SK-N-MC (cell line): ENCODE measurements around the gene EFHB.

Experiments used
- DNase-seq: peaks from one replicate; pipeline ENCODE4 v3.0.0-alpha.2; 2011; ENCODE audit warnings: low read depth, low spot score
- H3K27ac ChIP-seq: fragments of 200-600 bp; sonication (generic); 2 replicates; pipeline ENCODE4 v1.5.1; 2016; ENCODE audit warnings: mixed run types
- H3K36me3 ChIP-seq: fragments of 200-600 bp; sonication (generic); 2 replicates; pipeline ENCODE4 v1.6.1; 2017; ENCODE audit warnings: antibody characterized with exemption, low read length, mixed read lengths; ENCODE audit not compliant: insufficient read depth
- H3K4me3 ChIP-seq: fragments of 200-600 bp; sonication (generic); 2 replicates; pipeline ENCODE4 v1.5.1; 2016
- H3K9ac ChIP-seq: fragments of 200-600 bp; sonication (generic); 2 replicates; pipeline ENCODE4 v1.8.0; 2017; ENCODE audit warnings: mixed run types, mixed read lengths; ENCODE audit not compliant: insufficient read length
- H3K9me3 ChIP-seq: fragments of 200-600 bp; sonication (generic); 2 replicates; pipeline ENCODE4 v1.6.1; 2017; ENCODE audit warnings: low read depth, mild to moderate bottlenecking, antibody characterized with exemption, low read length, moderate library complexity, mixed read lengths
- EZH2 ChIP-seq: fragments of 200-600 bp; sonication (generic); IDR thresholded peaks from one replicate; pipeline ENCODE4 v1.6.1; 2017; ENCODE audit warnings: antibody characterized with exemption
- FOXP2 ChIP-seq: optimal IDR thresholded peaks from 2 replicates; pipeline ENCODE3; 2011; ENCODE audit warnings: mild to moderate bottlenecking, moderate library complexity; ENCODE audit not compliant: insufficient read depth; ENCODE audit errors: extremely low read length, control extremely low read depth
- POLR2AphosphoS5 ChIP-seq: IDR thresholded peaks from 2 replicates; pipeline ENCODE4 v1.6.1; 2012; ENCODE audit warnings: mild to moderate bottlenecking, low read depth, low read length, borderline replicate concordance

The EFHB gene

GRCh38 chr3:19954676-19955075 is 20.7 kb upstream of the EFHB start:
- no peak for DNase-seq
- no peak overlapping the region for H3K4me3 ChIP-seq
- TF ChIP-seq EZH2 (no peak), FOXP2 (no peak), POLR2AphosphoS5 (no peak)
- H3K9me3 ChIP-seq = no peaks in the 10 kb centered on the region
- H3K36me3 ChIP-seq = no peaks in the 10 kb centered on the region; the same call in 1 of the 2 replicates
- H3K27ac ChIP-seq = no peak overlapping the region
- no peak overlapping the region for H3K9ac ChIP-seq

DNA sequence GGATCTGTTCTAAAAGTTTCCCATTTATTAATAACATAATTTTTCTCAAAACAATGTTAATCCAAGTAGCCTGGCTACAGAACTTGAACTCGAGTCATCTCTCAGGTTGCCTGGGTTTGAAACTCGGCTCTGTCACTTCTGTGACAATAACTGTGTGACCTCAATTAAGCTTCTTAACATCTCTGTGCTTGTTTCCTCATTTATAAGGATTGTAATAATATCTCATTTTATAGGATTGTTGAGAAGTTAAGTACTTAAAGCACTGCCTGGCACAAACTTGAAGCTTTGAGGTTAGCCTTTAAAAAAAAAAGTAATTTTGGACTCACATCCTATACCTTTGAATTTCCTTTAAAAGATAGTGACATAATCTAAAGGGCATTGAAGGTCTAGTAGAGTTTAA is 16.3 kb upstream of the EFHB start:
- H3K27ac ChIP-seq = no peak overlapping the region
- no peak overlapping the region for H3K4me3 ChIP-seq
- no peak overlapping the region for H3K9ac ChIP-seq
- H3K9me3 ChIP-seq = no peaks in the 10 kb centered on the region
- no peak for DNase-seq
- no peaks in the 10 kb centered on the region; the same call in 1 of the 2 replicates for H3K36me3 ChIP-seq
- TF ChIP-seq POLR2AphosphoS5 = no peak
- TF ChIP-seq FOXP2 = no peak
- no peak for TF ChIP-seq EZH2

DNA sequence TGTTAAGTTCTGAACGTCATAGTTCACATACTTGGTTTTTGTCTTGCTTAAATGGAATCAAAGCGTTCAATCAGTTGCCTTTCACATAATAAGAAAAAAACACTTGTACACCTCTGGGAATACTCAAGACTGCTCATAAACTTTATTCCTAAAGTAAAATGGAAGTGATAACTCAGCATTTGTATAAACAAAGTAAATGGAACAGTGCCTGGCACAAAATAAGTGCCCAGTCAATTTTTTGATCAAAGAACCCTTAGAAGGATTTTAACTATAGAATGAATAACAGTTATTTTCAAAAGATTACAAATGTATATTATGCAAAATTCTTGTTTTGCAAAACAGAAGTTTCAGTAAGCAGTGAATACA is 14.2 kb upstream of the EFHB start:
- H3K27ac ChIP-seq = no peak overlapping the region
- H3K9ac ChIP-seq = peak overlapping the region; percentile 81
- H3K4me3 ChIP-seq = peak overlapping the region; percentile 81
- no peaks in the 10 kb centered on the region for H3K9me3 ChIP-seq
- no peak for DNase-seq
- TF ChIP-seq POLR2AphosphoS5 = no peak
- no peak for TF ChIP-seq FOXP2
- no peak for TF ChIP-seq EZH2
- H3K36me3 ChIP-seq = no peaks in the 10 kb centered on the region

DNA sequence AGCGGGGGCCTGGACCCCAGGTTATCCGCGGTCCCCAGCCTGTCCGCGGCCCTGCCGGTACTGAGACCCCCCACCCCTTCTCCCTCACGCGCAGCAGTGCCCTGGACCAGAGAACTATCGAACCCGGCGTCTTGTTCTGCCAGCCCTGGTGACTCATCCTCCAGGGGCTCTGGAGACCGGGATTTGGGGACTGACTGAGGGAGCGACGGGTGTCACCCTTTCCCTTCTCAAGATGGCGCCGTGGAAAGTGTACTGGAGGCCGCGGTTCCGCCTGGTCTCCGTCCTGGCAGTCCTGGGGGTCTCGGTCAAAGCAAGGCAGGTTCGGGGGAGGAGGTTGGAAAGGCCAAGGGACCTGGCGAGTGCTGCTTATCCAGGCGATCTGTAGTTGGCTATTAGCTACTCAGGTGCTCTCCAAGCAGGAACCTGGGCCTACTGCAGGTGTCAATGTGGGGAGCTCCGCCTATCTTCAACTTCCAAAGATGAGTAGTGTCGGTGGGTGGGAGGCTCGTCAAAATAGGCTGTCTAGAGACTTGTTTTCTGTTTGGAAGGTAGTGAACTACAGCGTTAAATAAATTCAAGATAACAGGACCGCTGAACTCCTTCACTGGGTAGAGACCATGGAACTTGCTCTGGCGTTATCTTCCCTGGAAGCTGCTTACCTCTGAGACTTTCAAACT is 13.7 kb upstream of the EFHB start:
- Histone ChIP-seq H3K27ac (peak overlapping the region; percentile 79; the same call in 1 of the 2 replicates), H3K36me3 (no peaks in the 10 kb centered on the region), H3K4me3 (peak overlapping the region; percentile 81), H3K9ac (peak overlapping the region; percentile 81), H3K9me3 (no peaks in the 10 kb centered on the region)
- no peak for TF ChIP-seq EZH2
- TF ChIP-seq FOXP2 = no peak
- no peak for TF ChIP-seq POLR2AphosphoS5
- no peak for DNase-seq

- Histone ChIP-seq H3K36me3 (no peaks in the 10 kb centered on the region), H3K27ac (peak within 1 kb of the TSS; percentile 79), H3K9me3 (no peaks in the 10 kb centered on the region), H3K9ac (peak within 1 kb of the TSS; percentile 81), H3K4me3 (peak within 1 kb of the TSS; percentile 81)
- TF ChIP-seq EZH2 (no peak), FOXP2 (no peak), POLR2AphosphoS5 (peak; percentile 66)
- DNase-seq = peak; percentile 16
Measured at GRCh38 chr3:19946832-19947548, 13.0 kb upstream of the EFHB start, which contains the start of gene RAB5A. RAB5A (plus strand) TSS chr3:19947097; CDS start chr3:19950899, 3,802 bp downstream.

DNA sequence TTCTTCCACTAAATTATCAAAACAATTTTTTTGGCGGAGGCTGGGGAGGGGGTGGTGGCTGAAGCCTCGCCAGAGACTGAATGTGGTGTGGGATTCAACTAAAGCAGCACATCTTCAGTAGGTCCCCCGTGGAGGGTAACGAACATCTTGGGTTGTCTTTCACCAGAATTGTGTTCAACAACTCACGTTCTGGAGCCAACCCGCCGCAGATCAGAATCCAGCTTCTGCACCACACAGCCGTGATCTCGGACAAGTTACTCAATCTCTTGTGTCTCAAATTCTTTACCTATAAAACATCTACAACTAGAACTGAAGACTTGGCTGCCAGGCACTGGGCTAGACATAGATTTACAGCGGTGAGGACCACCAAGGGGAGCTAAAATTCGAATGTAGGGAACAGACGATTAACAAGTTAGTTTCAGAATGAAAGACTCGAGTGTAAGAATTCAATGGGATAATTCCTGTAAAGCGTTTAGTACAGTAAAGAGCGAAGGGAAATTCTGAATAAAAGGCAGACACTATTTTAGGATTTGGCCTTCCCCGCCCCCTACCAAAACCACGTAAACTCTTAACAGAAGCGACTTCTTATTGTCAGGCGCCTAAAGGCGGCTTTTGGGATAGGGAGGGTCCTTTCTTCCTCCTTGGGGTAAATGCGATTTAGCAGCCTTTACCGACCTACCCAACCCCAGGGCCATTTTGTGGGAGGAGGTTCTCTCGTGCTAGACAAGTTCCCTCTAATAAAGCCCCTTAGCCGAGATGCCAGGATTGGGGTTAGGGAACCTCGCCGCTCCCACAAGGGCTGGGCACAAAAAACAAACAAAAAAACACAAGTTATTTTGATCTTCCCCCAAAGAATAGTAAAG is 12.2 kb upstream of the EFHB start:
- H3K9me3 ChIP-seq = no peaks in the 10 kb centered on the region
- H3K36me3 ChIP-seq = no peaks in the 10 kb centered on the region
- TF ChIP-seq POLR2AphosphoS5 = no peak
- TF ChIP-seq FOXP2 = no peak
- TF ChIP-seq EZH2 = no peak
- peak overlapping the region; percentile 79; the same call in 1 of the 2 replicates for H3K27ac ChIP-seq
- no peak for DNase-seq
- peak overlapping the region; percentile 77 for H3K9ac ChIP-seq
- H3K4me3 ChIP-seq = peak overlapping the region; percentile 81

GRCh38 chr3:19945534-19945933 is 11.5 kb upstream of the EFHB start:
- Histone ChIP-seq H3K36me3 (no peaks in the 10 kb centered on the region), H3K4me3 (no peak overlapping the region), H3K9ac (no peak overlapping the region), H3K9me3 (no peaks in the 10 kb centered on the region), H3K27ac (no peak overlapping the region)
- no peak for TF ChIP-seq FOXP2
- TF ChIP-seq EZH2 = no peak
- no peak for TF ChIP-seq POLR2AphosphoS5
- DNase-seq = no peak

GRCh38 chr3:19940643-19941042 is 6.6 kb upstream of the EFHB start:
- TF ChIP-seq FOXP2 (no peak), POLR2AphosphoS5 (no peak), EZH2 (no peak)
- Histone ChIP-seq H3K4me3 (no peak overlapping the region), H3K9me3 (no peaks in the 10 kb centered on the region), H3K9ac (no peak overlapping the region), H3K27ac (no peak overlapping the region), H3K36me3 (no peaks in the 10 kb centered on the region)
- no peak for DNase-seq
